Type B pancreatic cell (in vitro differentiated cells): Measurements from ENCODE around the gene KRT86. TPM values are rescaled to one million over a fixed set of nuclear protein-coding genes. Genes with fewer than 3 reads are reported as not detected.
A peak's percentile ranks its signal among the peaks of the same experiment; 100 is the strongest.

Experiments used
- DNase-seq: peaks from one replicate; pipeline ENCODE4 v3.0.0; 2021; ENCODE audit warnings: mixed read lengths; ENCODE audit not compliant: unreplicated experiment; ENCODE audit errors: extremely low spot score
- H3K27ac Mint-ChIP-seq: 2 replicates; pipeline ENCODE4 v1.8.0; 2021; ENCODE audit warnings: mild to moderate bottlenecking, mixed read lengths
- H3K27me3 Mint-ChIP-seq: 2 replicates; pipeline ENCODE4 v1.8.0; 2021; ENCODE audit warnings: mixed read lengths
- H3K36me3 Mint-ChIP-seq: 2 replicates; pipeline ENCODE4 v1.8.0; 2021; ENCODE audit warnings: mixed read lengths
- H3K4me1 Mint-ChIP-seq: one replicate; pipeline ENCODE4 v1.8.0; 2021; ENCODE audit warnings: mixed read lengths; ENCODE audit not compliant: unreplicated experiment
- H3K4me3 Mint-ChIP-seq: 2 replicates; pipeline ENCODE4 v1.8.0; 2021; ENCODE audit warnings: mild to moderate bottlenecking, mixed read lengths
- H3K9me3 Mint-ChIP-seq: 2 replicates; pipeline ENCODE4 v1.8.0; 2021; ENCODE audit warnings: mixed read lengths
- total RNA-seq: library from RNA; stranded (reverse); gene quantifications from 2 replicates; pipeline ENCODE4 v1.2.1, GENCODE V29; 2021; ENCODE audit warnings: low replicate concordance
- TF ChIP-seq, protein P1 (sequence below): fragments of 200-600 bp; sonication (generic); conservative IDR thresholded peaks from 2 replicates; pipeline ENCODE4 v1.5.0; 2021; ENCODE audit warnings: antibody characterized with exemption, mild to moderate bottlenecking

KRT86 gene
- total RNA-seq, 1 donor from 2014 or later, result 0.14 TPM

DNA sequence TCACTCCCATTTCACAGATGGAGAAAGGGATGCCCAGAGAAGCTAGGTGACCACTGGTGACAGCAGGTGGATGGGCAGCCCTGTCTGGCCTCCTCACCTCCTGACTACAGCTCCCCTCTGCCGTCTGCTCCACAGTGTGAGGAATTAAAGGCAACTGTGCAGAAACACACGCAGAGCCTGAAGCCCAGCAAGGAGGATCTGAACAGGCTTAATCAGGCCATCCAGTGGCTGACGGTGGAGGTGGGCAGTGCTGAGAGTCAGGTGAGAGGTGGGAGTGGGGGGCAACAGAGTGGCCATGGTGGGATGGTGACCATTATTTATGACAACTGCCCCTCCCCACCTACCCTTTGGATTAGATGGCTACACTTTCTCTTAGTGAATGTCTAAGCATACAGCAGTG, 1.2 kb downstream of the KRT86 start:
- Mint-ChIP-seq H3K9me3 (no peaks in the 10 kb centered on the region), H3K27me3 (peaks cover 41% of the 10 kb centered on the region)

DNA sequence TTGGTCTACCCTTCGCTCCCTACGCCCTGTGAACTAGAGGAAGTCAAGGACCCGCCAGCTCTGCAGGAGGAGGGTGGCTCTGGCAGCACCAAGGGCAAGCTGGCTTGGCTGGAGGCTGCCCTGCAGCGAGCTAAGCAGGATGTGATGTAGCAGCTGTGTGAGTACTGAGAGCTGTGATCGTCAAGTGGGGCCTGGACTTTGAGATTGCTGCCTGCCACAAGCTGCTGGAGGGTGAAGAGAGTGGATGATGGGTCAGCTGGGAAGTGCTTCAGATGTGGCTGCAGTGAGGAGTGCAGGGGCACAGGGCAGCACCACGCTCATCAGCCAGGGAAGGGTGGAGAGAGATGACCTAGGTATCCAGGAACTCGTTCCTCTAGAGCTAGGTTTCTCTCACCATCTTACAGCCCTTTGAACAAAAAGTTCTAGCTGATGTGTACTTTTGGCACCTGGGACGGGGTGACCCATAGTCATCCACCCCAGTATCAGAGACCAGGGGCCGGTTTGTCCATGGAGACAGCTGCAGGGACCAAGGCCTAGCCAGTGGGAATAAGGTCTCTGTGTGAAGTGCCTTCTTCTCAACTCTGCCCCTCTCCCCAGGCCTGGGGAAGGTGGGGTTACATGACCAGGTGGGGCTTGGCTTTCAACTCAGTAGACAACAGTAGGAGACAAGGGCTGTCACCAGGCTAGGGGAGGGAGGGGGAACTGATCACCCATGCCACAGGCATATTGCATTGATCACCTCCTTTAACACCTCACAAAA, 3.2 kb downstream of the KRT86 start:
- peaks cover 22% of the 10 kb centered on the region for H3K4me1 Mint-ChIP-seq
- H3K27ac Mint-ChIP-seq, result peak overlapping the region; percentile 53
- H3K36me3 Mint-ChIP-seq, result no peaks in the 10 kb centered on the region
- no peak overlapping the region for H3K4me3 Mint-ChIP-seq
- peak; percentile 48 for DNase-seq
- TF ChIP-seq, protein P1, sequence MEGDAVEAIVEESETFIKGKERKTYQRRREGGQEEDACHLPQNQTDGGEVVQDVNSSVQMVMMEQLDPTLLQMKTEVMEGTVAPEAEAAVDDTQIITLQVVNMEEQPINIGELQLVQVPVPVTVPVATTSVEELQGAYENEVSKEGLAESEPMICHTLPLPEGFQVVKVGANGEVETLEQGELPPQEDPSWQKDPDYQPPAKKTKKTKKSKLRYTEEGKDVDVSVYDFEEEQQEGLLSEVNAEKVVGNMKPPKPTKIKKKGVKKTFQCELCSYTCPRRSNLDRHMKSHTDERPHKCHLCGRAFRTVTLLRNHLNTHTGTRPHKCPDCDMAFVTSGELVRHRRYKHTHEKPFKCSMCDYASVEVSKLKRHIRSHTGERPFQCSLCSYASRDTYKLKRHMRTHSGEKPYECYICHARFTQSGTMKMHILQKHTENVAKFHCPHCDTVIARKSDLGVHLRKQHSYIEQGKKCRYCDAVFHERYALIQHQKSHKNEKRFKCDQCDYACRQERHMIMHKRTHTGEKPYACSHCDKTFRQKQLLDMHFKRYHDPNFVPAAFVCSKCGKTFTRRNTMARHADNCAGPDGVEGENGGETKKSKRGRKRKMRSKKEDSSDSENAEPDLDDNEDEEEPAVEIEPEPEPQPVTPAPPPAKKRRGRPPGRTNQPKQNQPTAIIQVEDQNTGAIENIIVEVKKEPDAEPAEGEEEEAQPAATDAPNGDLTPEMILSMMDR, result no peak
- no peaks in the 10 kb centered on the region for H3K9me3 Mint-ChIP-seq
- H3K27me3 Mint-ChIP-seq, result peaks cover 37% of the 10 kb centered on the region

More for the DNA sequence above, 1.2 kb downstream of the KRT86 start:
- no peak overlapping the region for H3K27ac Mint-ChIP-seq
- peaks cover 16% of the 10 kb centered on the region for H3K4me1 Mint-ChIP-seq
- DNase-seq, result peak; percentile 27
- H3K4me3 Mint-ChIP-seq, result no peak overlapping the region
- TF ChIP-seq, protein P1, result no peak
- H3K36me3 Mint-ChIP-seq, result no peaks in the 10 kb centered on the region

DNA sequence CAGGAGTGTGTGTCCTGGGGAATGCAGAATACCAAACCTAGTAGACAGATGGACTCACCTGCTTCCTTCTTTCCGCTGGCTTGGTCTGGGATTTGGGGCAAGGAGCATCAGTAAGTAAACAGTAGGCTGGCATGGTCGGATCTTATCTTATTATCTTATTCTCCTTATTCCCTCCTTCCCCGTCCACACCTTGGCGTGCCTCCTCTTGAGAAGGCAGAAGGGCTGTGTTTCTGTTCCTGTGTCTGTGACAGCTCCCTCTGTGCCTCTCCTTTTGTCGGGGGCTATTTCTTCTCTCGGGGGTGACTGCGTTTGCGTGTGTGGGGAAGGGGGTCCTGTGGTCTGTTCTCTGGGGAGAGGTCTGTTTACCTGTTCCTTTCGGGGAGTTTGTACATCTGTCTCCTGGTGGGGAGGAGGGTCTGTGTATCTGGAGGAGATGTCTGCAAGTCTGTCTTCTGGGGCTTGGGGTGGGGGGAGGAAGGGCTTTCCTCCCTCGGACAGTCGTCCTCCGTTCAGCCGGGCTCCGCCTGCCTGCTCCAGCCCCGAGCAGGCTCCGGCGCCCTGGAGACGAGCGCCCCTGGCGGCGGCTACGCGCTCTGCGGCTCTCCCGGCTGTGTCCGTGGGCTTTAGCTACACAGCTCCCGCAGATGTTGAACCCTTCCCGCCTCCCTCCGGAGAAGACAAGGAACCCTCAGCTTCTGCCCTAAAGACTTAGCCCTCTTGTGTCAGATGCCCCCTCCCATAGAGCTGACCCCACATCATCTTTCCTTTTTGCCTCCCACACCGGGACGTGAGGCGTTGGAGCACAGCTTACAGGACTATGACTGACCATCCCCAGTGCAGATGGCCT, 4.4 kb downstream of the KRT86 start:
- peak; percentile 89 for DNase-seq

DNA sequence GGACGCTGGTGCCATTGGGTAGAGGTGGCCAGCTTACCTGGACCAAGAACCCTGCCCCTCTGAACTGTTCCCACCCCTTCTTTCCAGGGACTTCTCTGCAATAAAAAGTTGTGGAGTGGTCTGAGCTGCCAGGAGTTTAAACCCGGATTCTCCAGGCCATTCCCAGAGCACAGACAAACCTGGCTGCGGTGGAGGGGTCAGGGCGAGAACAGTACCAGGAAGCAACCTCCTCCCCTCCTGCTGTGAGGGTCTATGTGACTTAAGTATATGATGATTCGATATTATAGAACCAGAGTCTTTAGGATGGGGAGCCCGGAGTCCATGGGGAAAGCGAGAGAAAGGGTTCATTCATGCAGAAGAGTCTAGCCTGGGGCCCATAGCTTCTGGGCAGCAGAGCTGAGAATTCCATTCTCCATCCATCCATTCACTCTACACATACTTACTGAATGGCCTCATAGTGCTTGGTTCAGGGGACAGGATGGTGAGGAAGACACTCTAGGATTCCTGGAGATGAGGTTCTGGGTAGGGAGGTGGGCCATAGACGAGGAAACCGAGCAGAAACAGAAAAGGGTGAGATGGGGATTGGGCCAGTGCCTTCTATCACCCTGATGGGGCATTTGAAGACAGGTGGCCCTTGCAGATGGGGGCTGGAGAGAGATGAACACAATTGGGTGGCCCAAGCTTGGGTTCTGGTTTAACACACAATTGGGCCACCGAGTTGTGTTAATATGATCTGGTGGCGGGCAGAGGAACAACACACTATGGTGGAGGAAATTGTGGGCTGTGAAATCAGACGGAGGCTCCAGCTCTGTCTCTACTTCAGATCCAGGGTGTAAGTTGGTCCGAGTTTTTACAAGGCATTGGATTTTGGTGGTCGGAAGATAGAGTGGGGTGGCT, 5.2 kb downstream of the KRT86 start:
- no peaks in the 10 kb centered on the region for H3K9me3 Mint-ChIP-seq

More for the DNA sequence above, 4.4 kb downstream of the KRT86 start:
- peaks cover 37% of the 10 kb centered on the region for H3K27me3 Mint-ChIP-seq
- no peaks in the 10 kb centered on the region for H3K9me3 Mint-ChIP-seq
- TF ChIP-seq, protein P1, result peak; percentile 99
- peak overlapping the region; percentile 82 for H3K4me3 Mint-ChIP-seq
- peaks cover 22% of the 10 kb centered on the region for H3K4me1 Mint-ChIP-seq
- no peaks in the 10 kb centered on the region for H3K36me3 Mint-ChIP-seq
- peak overlapping the region; percentile 81 for H3K27ac Mint-ChIP-seq

More for the DNA sequence above, 5.2 kb downstream of the KRT86 start:
- peak; percentile 50 for DNase-seq
- Mint-ChIP-seq H3K4me3 (peak overlapping the region; percentile 29), H3K27me3 (peaks cover 31% of the 10 kb centered on the region), H3K27ac (peak overlapping the region; percentile 91), H3K36me3 (no peaks in the 10 kb centered on the region), H3K4me1 (peaks cover 22% of the 10 kb centered on the region)
- TF ChIP-seq, protein P1, result no peak
